Adipocyte (in vitro differentiated cells): ENCODE data around the gene AZIN2.

Experiments used
- DNase-seq: peaks from one replicate; pipeline ENCODE4 v3.0.0-alpha.2; 2015; ENCODE audit warnings: low read depth
- H3K27me3 ChIP-seq: replicated peaks from 2 replicates; pipeline ENCODE4 v1.7.0; 2013; ENCODE audit warnings: mild to moderate bottlenecking, low read length, moderate library complexity; ENCODE audit not compliant: control insufficient read depth, insufficient read depth
- H3K36me3 ChIP-seq: 2 replicates; pipeline ENCODE4 v1.7.0; 2013; ENCODE audit warnings: low read length, mild to moderate bottlenecking, moderate library complexity; ENCODE audit not compliant: control insufficient read depth, insufficient read depth, severe bottlenecking
- H3K4me1 ChIP-seq: 2 replicates; pipeline ENCODE4 v1.7.0; 2013; ENCODE audit warnings: mild to moderate bottlenecking, low read length, moderate library complexity; ENCODE audit not compliant: control insufficient read depth, insufficient read depth
- H3K4me3 ChIP-seq: 2 replicates; pipeline ENCODE4 v1.7.0; 2013; ENCODE audit warnings: mild to moderate bottlenecking, low read length, moderate library complexity
- H3K9ac ChIP-seq: 2 replicates; pipeline ENCODE4 v1.7.0; 2013; ENCODE audit warnings: mild to moderate bottlenecking, low read length, moderate library complexity
- H3K9me3 ChIP-seq: 2 replicates; pipeline ENCODE4 v1.7.0; 2013; ENCODE audit warnings: mild to moderate bottlenecking, low read length, moderate library complexity; ENCODE audit not compliant: control insufficient read depth

AZIN2 gene

DNA sequence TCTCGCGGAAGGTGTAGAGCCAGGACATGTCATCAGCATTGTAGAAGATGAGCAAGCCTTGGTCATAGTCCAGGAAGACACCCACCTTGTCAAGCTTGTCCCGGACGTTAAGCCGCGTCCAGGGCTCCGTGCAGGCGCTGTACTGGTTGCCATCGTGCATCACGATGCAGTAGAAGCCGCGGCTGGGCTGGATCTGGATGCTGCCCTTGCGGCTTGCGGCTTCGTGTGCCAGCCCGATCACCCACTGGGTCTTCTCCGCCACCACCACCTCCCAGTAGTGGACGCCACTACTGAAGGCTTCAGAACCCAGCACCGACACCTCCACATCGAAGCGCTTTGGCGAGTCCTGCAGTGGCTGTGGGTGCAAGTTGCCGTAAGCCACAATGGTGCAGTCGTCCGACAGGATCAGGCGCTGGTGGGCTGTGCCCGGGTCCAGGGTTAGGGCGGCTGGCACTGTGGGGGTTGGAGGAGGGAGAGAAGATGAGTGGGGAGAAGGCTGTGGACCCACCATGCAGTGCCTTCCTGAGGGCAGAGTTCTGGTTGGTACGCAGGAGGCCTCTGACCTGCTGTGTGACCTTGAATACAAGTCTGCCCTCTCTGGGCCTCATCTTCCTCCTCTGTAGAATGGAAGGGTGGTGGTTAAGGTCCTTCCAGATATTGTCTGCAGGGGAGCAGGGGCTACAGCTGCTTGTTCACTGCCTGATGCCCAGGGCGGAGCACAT lies 66.5 kb downstream of the AZIN2 start:
- no peak for DNase-seq
- Histone ChIP-seq H3K9me3 (no peaks in the 10 kb centered on the region), H3K4me1 (peaks cover 16% of the 10 kb centered on the region), H3K4me3 (no peak overlapping the region), H3K9ac (no peak overlapping the region), H3K27me3 (no peaks in the 10 kb centered on the region), H3K36me3 (peaks cover 8% of the 10 kb centered on the region)

GRCh38 chr1:33147997-33148314 lies 67.0 kb downstream of the AZIN2 start:
- peaks cover 14% of the 10 kb centered on the region for H3K4me1 ChIP-seq
- DNase-seq, result peak; percentile 48
- no peaks in the 10 kb centered on the region for H3K9me3 ChIP-seq
- H3K36me3 ChIP-seq, result peaks cover 8% of the 10 kb centered on the region
- no peaks in the 10 kb centered on the region for H3K27me3 ChIP-seq
- no peak overlapping the region for H3K4me3 ChIP-seq
- H3K9ac ChIP-seq, result no peak overlapping the region

DNA sequence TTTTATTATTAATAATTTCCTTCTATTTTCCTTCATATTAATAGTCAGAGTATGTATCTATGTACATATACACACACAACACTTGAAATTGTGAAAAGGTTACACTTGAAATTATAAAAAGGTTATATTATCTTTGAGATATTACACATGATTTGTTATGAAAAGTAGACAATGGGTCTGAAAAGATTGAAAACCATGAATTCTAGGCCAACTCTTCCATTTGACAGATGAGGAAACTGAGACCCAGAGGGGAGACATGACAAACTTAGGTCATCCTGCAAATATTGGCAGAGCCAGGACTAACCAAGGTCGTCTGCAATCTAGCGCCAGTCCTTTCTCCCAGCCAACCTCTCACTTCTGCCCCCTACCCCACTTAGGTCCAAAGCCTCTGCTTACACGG lies 67.7 kb downstream of the AZIN2 start:
- H3K4me3 ChIP-seq, result no peak overlapping the region
- H3K27me3 ChIP-seq, result no peaks in the 10 kb centered on the region
- peaks cover 13% of the 10 kb centered on the region for H3K4me1 ChIP-seq
- H3K9me3 ChIP-seq, result no peaks in the 10 kb centered on the region
- no peak overlapping the region for H3K9ac ChIP-seq
- peaks cover 8% of the 10 kb centered on the region for H3K36me3 ChIP-seq
- DNase-seq, result no peak

DNA sequence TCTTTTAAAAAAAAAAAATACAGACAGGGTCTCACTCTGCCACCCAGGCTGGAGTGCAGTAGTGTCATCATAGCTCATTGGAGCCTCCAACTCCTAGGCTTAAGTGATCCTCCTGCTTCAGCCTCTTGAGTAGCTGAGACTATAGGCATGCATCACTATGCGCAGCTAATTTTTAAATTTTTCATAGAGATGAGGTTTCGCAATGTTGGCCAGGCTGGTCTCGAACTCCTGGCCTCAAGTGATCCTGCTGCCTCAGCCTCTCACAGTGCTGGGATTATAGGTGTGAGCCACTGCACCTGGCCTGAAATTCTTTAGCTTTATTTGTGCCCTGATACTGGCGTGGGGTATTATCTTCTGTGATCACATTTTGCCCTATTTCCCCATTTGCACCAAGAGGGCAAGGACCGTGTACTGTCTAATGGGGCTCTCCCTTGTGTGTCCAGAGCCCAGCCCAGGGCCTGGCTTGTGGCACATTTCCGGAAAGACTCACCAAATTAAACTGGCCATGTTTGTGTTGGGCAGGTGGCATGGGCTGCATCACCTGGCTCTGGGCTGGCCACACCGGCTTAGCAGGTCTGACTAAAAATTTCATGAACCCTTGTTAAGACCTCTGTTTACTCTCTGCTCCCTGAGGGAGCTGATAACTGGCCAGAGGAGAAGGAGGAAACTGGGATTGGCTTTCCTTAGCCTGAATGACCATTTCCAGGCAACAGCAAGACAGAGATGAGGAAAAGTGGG lies 68.7 kb downstream of the AZIN2 start:
- no peaks in the 10 kb centered on the region for H3K9me3 ChIP-seq
- DNase-seq, result no peak
- no peaks in the 10 kb centered on the region for H3K27me3 ChIP-seq
- no peak overlapping the region for H3K4me3 ChIP-seq
- no peak overlapping the region for H3K9ac ChIP-seq
- H3K4me1 ChIP-seq, result peaks cover 11% of the 10 kb centered on the region
- H3K36me3 ChIP-seq, result peaks cover 8% of the 10 kb centered on the region

GRCh38 chr1:33150522-33150921 lies 69.6 kb downstream of the AZIN2 start:
- H3K9ac ChIP-seq, result no peak overlapping the region
- no peaks in the 10 kb centered on the region for H3K27me3 ChIP-seq
- H3K36me3 ChIP-seq, result peaks cover 8% of the 10 kb centered on the region
- peaks cover 11% of the 10 kb centered on the region for H3K4me1 ChIP-seq
- peak; percentile 32 for DNase-seq
- H3K4me3 ChIP-seq, result no peak overlapping the region
- H3K9me3 ChIP-seq, result no peaks in the 10 kb centered on the region

GRCh38 chr1:33151116-33151515 lies 70.2 kb downstream of the AZIN2 start:
- Histone ChIP-seq H3K27me3 (no peaks in the 10 kb centered on the region), H3K9me3 (no peaks in the 10 kb centered on the region), H3K36me3 (peaks cover 8% of the 10 kb centered on the region), H3K4me3 (no peak overlapping the region), H3K9ac (no peak overlapping the region), H3K4me1 (peaks cover 11% of the 10 kb centered on the region)
- DNase-seq, result no peak

- Histone ChIP-seq H3K27me3 (no peaks in the 10 kb centered on the region), H3K9me3 (no peaks in the 10 kb centered on the region), H3K4me3 (no peak overlapping the region), H3K4me1 (peaks cover 11% of the 10 kb centered on the region), H3K36me3 (peaks cover under 1% of the 10 kb centered on the region), H3K9ac (no peak overlapping the region)
- peak; percentile 81 for DNase-seq
Observed at GRCh38 chr1:33152685-33153432, 71.9 kb downstream of the AZIN2 start.

DNA sequence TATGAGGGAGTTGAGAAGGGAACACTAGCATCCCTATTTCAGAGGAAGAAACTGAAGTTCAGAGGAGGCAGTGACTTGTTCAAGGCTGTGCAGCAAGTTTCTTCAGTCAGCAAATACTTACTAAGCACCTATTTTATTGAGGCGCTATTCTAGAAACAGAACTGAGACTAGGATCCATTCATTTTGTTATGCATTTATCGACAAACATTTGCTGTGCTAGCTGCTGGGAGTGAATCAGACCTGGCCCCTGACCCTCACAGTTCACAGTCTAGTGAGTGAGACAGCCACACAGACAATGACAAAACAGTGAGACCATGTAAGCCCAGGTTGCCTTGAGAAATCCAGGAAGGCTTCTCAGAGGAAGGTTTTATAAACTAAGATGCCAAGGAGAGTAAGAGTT lies 72.7 kb downstream of the AZIN2 start:
- Histone ChIP-seq H3K9ac (no peak overlapping the region), H3K27me3 (no peaks in the 10 kb centered on the region), H3K9me3 (no peaks in the 10 kb centered on the region), H3K4me1 (peaks cover 11% of the 10 kb centered on the region), H3K36me3 (peaks cover 7% of the 10 kb centered on the region), H3K4me3 (no peak overlapping the region)
- DNase-seq, result no peak

GRCh38 chr1:33155877-33156538 lies 75.1 kb downstream of the AZIN2 start:
- H3K27me3 ChIP-seq, result no peaks in the 10 kb centered on the region
- H3K9me3 ChIP-seq, result no peaks in the 10 kb centered on the region
- no peak overlapping the region for H3K9ac ChIP-seq
- H3K4me1 ChIP-seq, result peaks cover 11% of the 10 kb centered on the region
- no peak for DNase-seq
- no peak overlapping the region for H3K4me3 ChIP-seq
- H3K36me3 ChIP-seq, result peaks cover 7% of the 10 kb centered on the region

GRCh38 chr1:33157131-33157530 lies 76.2 kb downstream of the AZIN2 start:
- H3K36me3 ChIP-seq, result peaks cover 7% of the 10 kb centered on the region
- peaks cover 11% of the 10 kb centered on the region for H3K4me1 ChIP-seq
- H3K4me3 ChIP-seq, result no peak overlapping the region
- H3K9ac ChIP-seq, result no peak overlapping the region
- no peak for DNase-seq
- H3K9me3 ChIP-seq, result no peaks in the 10 kb centered on the region
- no peaks in the 10 kb centered on the region for H3K27me3 ChIP-seq

DNA sequence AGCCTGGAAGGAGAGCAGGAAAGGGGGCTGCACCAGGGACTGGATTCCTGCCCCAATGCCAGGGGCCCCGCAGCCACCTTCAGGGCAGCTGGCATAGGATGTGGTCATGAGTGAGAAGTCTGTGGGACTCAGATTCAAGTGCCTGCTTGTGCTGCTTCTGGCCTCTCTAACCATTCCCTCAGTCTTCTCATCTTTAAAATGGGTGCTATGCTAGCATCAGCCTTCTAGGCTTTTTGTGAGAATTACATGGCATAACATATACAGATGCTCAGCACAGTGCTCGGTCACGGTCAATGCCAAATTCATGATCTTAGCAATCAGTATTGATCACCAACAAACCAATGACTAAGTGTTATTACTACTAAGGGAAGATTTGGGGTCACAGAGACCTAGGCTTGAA lies 77.4 kb downstream of the AZIN2 start:
- peaks cover 5% of the 10 kb centered on the region for H3K4me1 ChIP-seq
- H3K27me3 ChIP-seq, result no peaks in the 10 kb centered on the region
- H3K9ac ChIP-seq, result no peak overlapping the region
- no peak overlapping the region for H3K4me3 ChIP-seq
- no peak for DNase-seq
- no peaks in the 10 kb centered on the region for H3K9me3 ChIP-seq
- H3K36me3 ChIP-seq, result peaks cover 7% of the 10 kb centered on the region
